ENCODE measurements around the gene PTCRA.

DNA sequence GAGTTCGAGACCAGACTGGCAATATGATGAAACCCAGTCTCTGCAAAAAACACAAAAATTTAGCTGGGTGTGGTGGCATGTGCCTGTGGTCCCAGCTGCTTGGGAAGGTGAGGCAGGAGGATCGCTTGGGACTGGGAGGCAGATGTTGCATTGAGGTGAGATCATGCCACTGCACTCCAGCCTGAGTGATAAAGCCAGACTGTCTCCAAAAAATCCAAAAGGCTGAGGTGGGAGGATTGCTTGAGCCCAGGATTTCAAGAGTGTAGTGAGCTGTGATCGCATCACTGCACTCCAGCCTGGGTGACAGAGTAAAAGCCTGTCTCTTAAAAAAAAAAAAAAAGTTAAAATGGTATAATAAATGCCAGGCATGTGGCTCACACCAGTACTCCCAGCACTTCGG lies 1.3 kb upstream of the PTCRA start:
- TF ChIP-seq, protein P1, sequence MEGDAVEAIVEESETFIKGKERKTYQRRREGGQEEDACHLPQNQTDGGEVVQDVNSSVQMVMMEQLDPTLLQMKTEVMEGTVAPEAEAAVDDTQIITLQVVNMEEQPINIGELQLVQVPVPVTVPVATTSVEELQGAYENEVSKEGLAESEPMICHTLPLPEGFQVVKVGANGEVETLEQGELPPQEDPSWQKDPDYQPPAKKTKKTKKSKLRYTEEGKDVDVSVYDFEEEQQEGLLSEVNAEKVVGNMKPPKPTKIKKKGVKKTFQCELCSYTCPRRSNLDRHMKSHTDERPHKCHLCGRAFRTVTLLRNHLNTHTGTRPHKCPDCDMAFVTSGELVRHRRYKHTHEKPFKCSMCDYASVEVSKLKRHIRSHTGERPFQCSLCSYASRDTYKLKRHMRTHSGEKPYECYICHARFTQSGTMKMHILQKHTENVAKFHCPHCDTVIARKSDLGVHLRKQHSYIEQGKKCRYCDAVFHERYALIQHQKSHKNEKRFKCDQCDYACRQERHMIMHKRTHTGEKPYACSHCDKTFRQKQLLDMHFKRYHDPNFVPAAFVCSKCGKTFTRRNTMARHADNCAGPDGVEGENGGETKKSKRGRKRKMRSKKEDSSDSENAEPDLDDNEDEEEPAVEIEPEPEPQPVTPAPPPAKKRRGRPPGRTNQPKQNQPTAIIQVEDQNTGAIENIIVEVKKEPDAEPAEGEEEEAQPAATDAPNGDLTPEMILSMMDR (IDR thresholded peaks at IDR 0.05), result no peak
- no peak for TF ChIP-seq TCF7L2 (IDR thresholded peaks at IDR 0.05; ENCODE audit: low read depth, low read length)
